Activated CD4-positive, alpha-beta T cell treated with anti-CD3 and anti-CD28 coated beads, Interleukin-2, amount 50 U/mL, for 16 hours (primary cell): ENCODE measurements around the gene PRRC2C.
A peak's percentile ranks its signal among the peaks of the same experiment; 100 is the strongest.
"Not testable (repeated sequence)": the region's sequence is repeated elsewhere in the genome, so short reads cannot be mapped to it uniquely, and the experiment has no call there.

Experiments used
- DNase-seq: peaks from one replicate; pipeline ENCODE4 v3.0.0-alpha.2; 2020

The PRRC2C gene

GRCh38 chr1:171590022-171590421, 104.7 kb downstream of the PRRC2C start:
- peak; percentile 18 for DNase-seq

- DNase-seq: no peak
Observed at GRCh38 chr1:171595324-171595723, 110.0 kb downstream of the PRRC2C start.

GRCh38 chr1:171596119-171596518, 110.8 kb downstream of the PRRC2C start:
- DNase-seq: no peak

- DNase-seq: no peak
Observed at GRCh38 chr1:171596705-171597104, 111.4 kb downstream of the PRRC2C start.

- no peak for DNase-seq
Observed at GRCh38 chr1:171597203-171597602, 111.9 kb downstream of the PRRC2C start.

GRCh38 chr1:171600310-171600709, 115.0 kb downstream of the PRRC2C start:
- not testable (repeated sequence) for DNase-seq

GRCh38 chr1:171600862-171601261, 115.5 kb downstream of the PRRC2C start:
- no peak for DNase-seq

- not testable (repeated sequence) for DNase-seq
Observed at GRCh38 chr1:171603042-171603441, 117.7 kb downstream of the PRRC2C start.

- no peak for DNase-seq
Observed at GRCh38 chr1:171606402-171606941, 121.1 kb downstream of the PRRC2C start.

GRCh38 chr1:171610385-171610784, 125.1 kb downstream of the PRRC2C start:
- DNase-seq: no peak

GRCh38 chr1:171611306-171611705, 126.0 kb downstream of the PRRC2C start:
- no peak for DNase-seq

- DNase-seq: no peak
Observed at GRCh38 chr1:171613282-171613681, 128.0 kb downstream of the PRRC2C start.

- DNase-seq: not testable (repeated sequence)
Observed at GRCh38 chr1:171615122-171615906, 130.0 kb downstream of the PRRC2C start.

- DNase-seq: no peak
Observed at GRCh38 chr1:171616586-171616985, 131.3 kb downstream of the PRRC2C start.

- no peak for DNase-seq
Observed at GRCh38 chr1:171622152-171622462, 136.8 kb downstream of the PRRC2C start, which contains the start of gene MYOCOS. TSS of gene MYOCOS (plus strand) at chr1:171622243. CDS start at chr1:171623884, 1,641 bp downstream.

- DNase-seq: no peak
Observed at GRCh38 chr1:171623651-171624331, 138.5 kb downstream of the PRRC2C start.

- no peak for DNase-seq
Observed at GRCh38 chr1:171625225-171625624, 139.9 kb downstream of the PRRC2C start.

GRCh38 chr1:171627020-171627419, 141.7 kb downstream of the PRRC2C start:
- DNase-seq: no peak

- no peak for DNase-seq
Observed at GRCh38 chr1:171628225-171628624, 142.9 kb downstream of the PRRC2C start.

- no peak for DNase-seq
Observed at GRCh38 chr1:171635661-171636060, 150.3 kb downstream of the PRRC2C start.

- no peak for DNase-seq
Observed at GRCh38 chr1:171636141-171636540, 150.8 kb downstream of the PRRC2C start.

- no peak for DNase-seq
Observed at GRCh38 chr1:171637928-171638576, 152.7 kb downstream of the PRRC2C start.

GRCh38 chr1:171640225-171640624, 154.9 kb downstream of the PRRC2C start:
- no peak for DNase-seq
